HEK293 (cell line): ENCODE results near the gene MEI1.

Experiments used
- CTCF ChIA-PET: fragments of 350-600 bp; formaldehyde crosslinking; extraction: SDS; loops from one replicate; lab custom pipeline; 2021; ENCODE audit warnings: antibody characterized with exemption; lab: Yijun Ruan, JAX
- POLR2A ChIA-PET: fragments of 300-600 bp; formaldehyde crosslinking; extraction: SDS; loops from one replicate; lab custom pipeline; 2020; ENCODE audit warnings: antibody characterized with exemption, inconsistent platforms; lab: Yijun Ruan, JAX
- H3K27ac ChIP-seq: fragments of 200-500 bp; sonication (Bioruptor generic); 2 replicates; pipeline ENCODE4 v1.5.1; 2014; ENCODE audit warnings: low read depth, low read length, control low read depth, inconsistent platforms; ENCODE audit errors: extremely low read depth
- H3K36me3 ChIP-seq, 2 experiments: fragments of 200-500 bp in 1 of 2; sonication (Bioruptor generic) in 1 of 2; 1 replicate in 1 of 2; 2 replicates in 1 of 2; pipeline ENCODE4 v1.5.1; 2014 to 2017; ENCODE audit warnings: inconsistent platforms in 2 of 2, low read length in 2 of 2; ENCODE audit not compliant: control insufficient read depth in 2 of 2, insufficient read depth in 1 of 2
- H3K4me1 ChIP-seq: fragments of 200-500 bp; sonication (Bioruptor generic); 2 replicates; pipeline ENCODE4 v1.5.1; 2014; ENCODE audit warnings: mild to moderate bottlenecking, low read length, inconsistent platforms; ENCODE audit not compliant: control insufficient read depth, insufficient read depth
- H3K4me3 ChIP-seq: 2 replicates; pipeline ENCODE4 v1.5.1; 2011; ENCODE audit warnings: low read depth, mild to moderate bottlenecking, control low read depth, low read length, moderate library complexity
- H3K9me3 ChIP-seq: fragments of 200-500 bp; sonication (Bioruptor generic); 2 replicates; pipeline ENCODE4 v1.5.1; 2014; ENCODE audit warnings: low read depth, low read length, inconsistent platforms; ENCODE audit not compliant: control insufficient read depth, insufficient read depth
- BCL11A ChIP-seq: fragments of 450-650 bp; formaldehyde crosslinking; IDR thresholded peaks from 2 replicates; pipeline ENCODE4 v1.5.1; 2016; ENCODE audit warnings: low read depth, missing biosample characterization, missing genetic modification characterization
- GLI4 ChIP-seq: fragments of 450-650 bp; formaldehyde crosslinking; IDR thresholded peaks from 2 replicates; pipeline ENCODE4 v1.5.1; 2016; ENCODE audit warnings: missing biosample characterization, missing genetic modification characterization
- KLF1 ChIP-seq: fragments of 450-650 bp; formaldehyde crosslinking; IDR thresholded peaks from 2 replicates; pipeline ENCODE4 v1.5.1; 2016; ENCODE audit warnings: missing biosample characterization, missing genetic modification characterization
- SCRT1 ChIP-seq: fragments of 450-650 bp; formaldehyde crosslinking; IDR thresholded peaks from 2 replicates; pipeline ENCODE4 v1.5.1; 2016; ENCODE audit warnings: missing biosample characterization, missing genetic modification characterization, borderline replicate concordance
- SETDB1 ChIP-seq: IDR thresholded peaks from one replicate; pipeline ENCODE4 v1.6.1; 2017; ENCODE audit warnings: mild to moderate bottlenecking, low read length, moderate library complexity, mixed read lengths; ENCODE audit not compliant: insufficient read length
- SP2 ChIP-seq: fragments of 450-650 bp; formaldehyde crosslinking; IDR thresholded peaks from 2 replicates; pipeline ENCODE4 v1.5.1; 2016; ENCODE audit warnings: missing biosample characterization, missing genetic modification characterization
- YY2 ChIP-seq: fragments of 450-650 bp; formaldehyde crosslinking; IDR thresholded peaks from 2 replicates; pipeline ENCODE4 v1.5.1; 2016; ENCODE audit warnings: missing biosample characterization, missing genetic modification characterization
- ZBTB17 ChIP-seq: fragments of 450-650 bp; formaldehyde crosslinking; IDR thresholded peaks from 2 replicates; pipeline ENCODE4 v1.5.1; 2016; ENCODE audit warnings: missing biosample characterization, missing genetic modification characterization
- ZBTB7A ChIP-seq: fragments of 450-650 bp; formaldehyde crosslinking; IDR thresholded peaks from 2 replicates; pipeline ENCODE4 v1.5.1; 2016; ENCODE audit warnings: low read depth, missing biosample characterization, missing genetic modification characterization
- ZFHX2 ChIP-seq: fragments of 450-650 bp; formaldehyde crosslinking; conservative IDR thresholded peaks from 2 replicates; pipeline ENCODE4 v1.5.1; 2016; ENCODE audit warnings: missing biosample characterization, missing genetic modification characterization
- ZIC2 ChIP-seq: fragments of 450-650 bp; formaldehyde crosslinking; IDR thresholded peaks from 2 replicates; pipeline ENCODE4 v1.5.1; 2016; ENCODE audit warnings: missing biosample characterization, missing genetic modification characterization
- ZNF138 ChIP-seq: fragments of 450-650 bp; formaldehyde crosslinking; IDR thresholded peaks from 2 replicates; pipeline ENCODE4 v1.5.1; 2016; ENCODE audit warnings: missing biosample characterization, missing genetic modification characterization, borderline replicate concordance
- ZNF169 ChIP-seq: fragments of 450-650 bp; formaldehyde crosslinking; IDR thresholded peaks from 2 replicates; pipeline ENCODE4 v1.5.1; 2016; ENCODE audit warnings: missing biosample characterization, missing genetic modification characterization
- ZNF211 ChIP-seq: fragments of 450-650 bp; formaldehyde crosslinking; IDR thresholded peaks from 2 replicates; pipeline ENCODE4 v1.5.1; 2016; ENCODE audit warnings: low read depth, missing biosample characterization, missing genetic modification characterization
- ZNF514 ChIP-seq: fragments of 450-650 bp; formaldehyde crosslinking; IDR thresholded peaks from 2 replicates; pipeline ENCODE4 v1.5.1; 2016; ENCODE audit warnings: missing biosample characterization, missing genetic modification characterization
- ZNF555 ChIP-seq: fragments of 450-650 bp; formaldehyde crosslinking; conservative IDR thresholded peaks from 2 replicates; pipeline ENCODE4 v1.5.1; 2017; ENCODE audit warnings: missing biosample characterization, mild to moderate bottlenecking, missing genetic modification characterization, inconsistent platforms
- ZNF561 ChIP-seq: fragments of 450-650 bp; IDR thresholded peaks from 2 replicates; pipeline ENCODE4 v1.5.1; 2018; ENCODE audit warnings: missing biosample characterization, missing genetic modification characterization, borderline replicate concordance
- ZNF600 ChIP-seq: fragments of 450-650 bp; formaldehyde crosslinking; IDR thresholded peaks from 2 replicates; pipeline ENCODE4 v1.5.1; 2016; ENCODE audit warnings: missing biosample characterization, missing genetic modification characterization
- ZSCAN23 ChIP-seq: fragments of 450-650 bp; formaldehyde crosslinking; IDR thresholded peaks from 2 replicates; pipeline ENCODE4 v1.5.1; 2016; ENCODE audit warnings: missing biosample characterization, missing genetic modification characterization
- TF ChIP-seq, protein P1 (sequence below): fragments of 450-650 bp; formaldehyde crosslinking; IDR thresholded peaks from 2 replicates; pipeline ENCODE4 v1.5.1; 2016; ENCODE audit warnings: missing biosample characterization, missing genetic modification characterization

MEI1 gene

GRCh38 chr22:41844036-41844435 is 144.7 kb downstream of the MEI1 start:
- H3K36me3 ChIP-seq: peaks cover 8 to 10% of the 10 kb centered on the region in 2 experiments; a peak in 2 of 3 replicates
- H3K9me3 ChIP-seq: no peaks in the 10 kb centered on the region
- no peak overlapping the region for H3K27ac ChIP-seq
- ChIA-PET POLR2A (interaction anchor here (0.5 kb wide), 1 partner anchor 15 kb away, joined by 3 read pairs; no protein-coding TSS in a partner anchor), CTCF (interaction anchor here (1.1 to 4.9 kb wide), 3 partner anchors 13 to 147 kb away, joined by 4 to 35 read pairs (median 16); no protein-coding TSS in a partner anchor)
- no peak for TF ChIP-seq BCL11A (tag by site-specific recombination)
- no peak for TF ChIP-seq SCRT1 (tag by site-specific recombination)
- TF ChIP-seq ZBTB17 (tag by site-specific recombination): no peak
- TF ChIP-seq, protein P1, sequence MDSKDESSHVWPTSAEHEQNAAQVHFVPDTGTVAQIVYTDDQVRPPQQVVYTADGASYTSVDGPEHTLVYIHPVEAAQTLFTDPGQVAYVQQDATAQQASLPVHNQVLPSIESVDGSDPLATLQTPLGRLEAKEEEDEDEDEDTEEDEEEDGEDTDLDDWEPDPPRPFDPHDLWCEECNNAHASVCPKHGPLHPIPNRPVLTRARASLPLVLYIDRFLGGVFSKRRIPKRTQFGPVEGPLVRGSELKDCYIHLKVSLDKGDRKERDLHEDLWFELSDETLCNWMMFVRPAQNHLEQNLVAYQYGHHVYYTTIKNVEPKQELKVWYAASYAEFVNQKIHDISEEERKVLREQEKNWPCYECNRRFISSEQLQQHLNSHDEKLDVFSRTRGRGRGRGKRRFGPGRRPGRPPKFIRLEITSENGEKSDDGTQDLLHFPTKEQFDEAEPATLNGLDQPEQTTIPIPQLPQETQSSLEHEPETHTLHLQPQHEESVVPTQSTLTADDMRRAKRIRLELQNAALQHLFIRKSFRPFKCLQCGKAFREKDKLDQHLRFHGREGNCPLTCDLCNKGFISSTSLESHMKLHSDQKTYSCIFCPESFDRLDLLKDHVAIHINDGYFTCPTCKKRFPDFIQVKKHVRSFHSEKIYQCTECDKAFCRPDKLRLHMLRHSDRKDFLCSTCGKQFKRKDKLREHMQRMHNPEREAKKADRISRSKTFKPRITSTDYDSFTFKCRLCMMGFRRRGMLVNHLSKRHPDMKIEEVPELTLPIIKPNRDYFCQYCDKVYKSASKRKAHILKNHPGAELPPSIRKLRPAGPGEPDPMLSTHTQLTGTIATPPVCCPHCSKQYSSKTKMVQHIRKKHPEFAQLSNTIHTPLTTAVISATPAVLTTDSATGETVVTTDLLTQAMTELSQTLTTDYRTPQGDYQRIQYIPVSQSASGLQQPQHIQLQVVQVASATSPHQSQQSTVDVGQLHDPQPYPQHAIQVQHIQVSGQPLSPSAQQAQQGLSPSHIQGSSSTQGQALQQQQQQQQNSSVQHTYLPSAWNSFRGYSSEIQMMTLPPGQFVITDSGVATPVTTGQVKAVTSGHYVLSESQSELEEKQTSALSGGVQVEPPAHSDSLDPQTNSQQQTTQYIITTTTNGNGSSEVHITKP (tag by site-specific recombination): no peak
- TF ChIP-seq ZBTB7A: no peak
- TF ChIP-seq ZFHX2 (tag by site-specific recombination): no peak
- no peak for TF ChIP-seq ZIC2 (tag by site-specific recombination)
- TF ChIP-seq ZNF561 (tag by site-specific recombination): no peak
- TF ChIP-seq ZNF514 (tag by site-specific recombination): no peak
- TF ChIP-seq SETDB1: no peak
- no peak for TF ChIP-seq ZNF169 (tag by site-specific recombination)
- peaks cover 23% of the 10 kb centered on the region for H3K4me1 ChIP-seq
- H3K4me3 ChIP-seq: no peak overlapping the region

DNA sequence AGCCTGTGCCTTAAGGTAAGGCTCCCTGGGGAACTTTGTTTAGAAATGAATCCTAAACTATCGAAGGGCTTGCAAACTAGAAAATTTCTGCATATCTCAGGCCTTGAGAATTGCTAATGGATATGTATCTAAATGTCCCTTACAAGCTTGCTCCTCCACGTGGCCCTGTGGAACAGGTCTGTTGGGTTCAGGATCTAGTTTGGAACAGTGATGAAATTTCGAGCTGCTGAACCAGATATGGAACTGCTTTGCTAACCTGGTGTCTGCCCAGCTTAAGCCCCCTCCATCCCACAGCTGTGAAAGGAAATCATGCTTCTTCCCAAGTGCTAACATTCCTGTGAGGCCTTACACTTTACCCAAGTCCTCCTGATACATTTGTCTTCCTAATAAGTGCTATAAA is 145.2 kb downstream of the MEI1 start:
- POLR2A ChIA-PET: interaction anchor here (2.5 kb wide), 1 partner anchor 12 kb away, joined by 7 read pairs; the partner anchor contains the start of gene SREBF2
- CTCF ChIA-PET: interaction anchor here (1.1 to 4.9 kb wide), 3 partner anchors 13 to 147 kb away, joined by 4 to 35 read pairs (median 16); no protein-coding TSS in a partner anchor
- no peak overlapping the region for H3K4me3 ChIP-seq
- H3K36me3 ChIP-seq: peaks cover 8 to 13% of the 10 kb centered on the region in 2 experiments; a peak in 2 of 3 replicates
- TF ChIP-seq ZSCAN23: no peak
- TF ChIP-seq ZNF211 (tag by site-specific recombination): no peak
- no peak for TF ChIP-seq ZNF555
- peak; percentile 47; the same call in 1 of the 2 replicates for TF ChIP-seq ZNF600 (tag by site-specific recombination)
- TF ChIP-seq, all 188 proteins: peak for 1
- Histone ChIP-seq H3K9me3 (no peaks in the 10 kb centered on the region), H3K27ac (no peak overlapping the region), H3K4me1 (peaks cover 23% of the 10 kb centered on the region)

DNA sequence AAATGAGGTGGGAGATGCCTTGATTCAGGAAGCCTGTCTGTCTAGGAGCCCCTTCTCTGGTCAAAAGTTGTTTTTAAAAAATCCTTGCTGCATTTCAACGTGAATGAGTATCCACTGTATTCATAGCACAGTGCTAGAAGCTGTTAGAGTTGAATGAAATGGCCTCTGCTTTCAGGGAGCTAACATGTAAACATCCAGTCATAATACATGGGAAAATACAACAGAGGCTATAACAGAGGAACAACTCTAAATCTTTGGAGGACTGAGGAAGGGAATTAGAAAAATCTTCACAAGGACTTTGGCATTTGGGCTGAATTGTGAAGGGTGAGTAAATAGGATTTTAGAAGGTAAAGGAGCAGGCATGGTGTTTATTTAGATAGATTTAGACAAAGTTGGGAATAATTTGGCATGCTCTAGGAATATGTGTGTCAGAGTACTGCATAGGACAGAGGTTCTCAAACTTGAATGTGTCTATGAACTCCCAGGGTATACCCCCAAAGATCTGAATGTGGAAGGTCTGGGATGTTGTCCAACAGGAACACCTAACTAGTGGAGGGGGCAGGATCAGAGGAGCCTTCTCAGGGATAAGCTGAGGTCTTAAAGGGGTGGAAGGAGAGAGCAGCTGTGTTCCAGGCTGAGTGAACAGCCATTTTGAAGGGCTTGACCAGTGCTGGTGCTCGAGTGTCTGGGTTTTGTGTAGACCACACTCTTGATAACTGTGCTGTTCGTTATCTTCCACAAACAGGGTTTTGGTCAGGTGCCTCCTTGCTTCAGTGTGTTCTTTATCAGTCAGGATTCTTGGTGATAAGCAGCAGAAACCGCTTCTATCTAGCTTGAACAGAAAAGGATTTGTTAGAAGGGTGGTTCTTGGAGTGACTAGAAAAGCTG is 146.3 kb downstream of the MEI1 start:
- Histone ChIP-seq H3K27ac (0 out of 2 replicates have a peak overlapping the region, but pooled peaks have one; percentile 7), H3K4me3 (no peak overlapping the region), H3K4me1 (peaks cover 23% of the 10 kb centered on the region), H3K9me3 (no peaks in the 10 kb centered on the region), H3K36me3 (peaks cover 8 to 13% of the 10 kb centered on the region in 2 experiments; a peak in 2 of 3 replicates)
- ChIA-PET POLR2A (interaction anchor here (1.2 to 2.5 kb wide), 3 partner anchors 12 to 101 kb away, joined by 3 to 7 read pairs (median 4); partner anchors contain the start of genes CENPM and SREBF2), CTCF (interaction anchor here (0.6 to 4.9 kb wide), 5 partner anchors 12 to 148 kb away, joined by 3 to 35 read pairs (median 4); no protein-coding TSS in a partner anchor)
- 0 out of 2 replicates have a peak, but pooled peaks have one; percentile 22 for TF ChIP-seq YY2 (tag by site-specific recombination)
- TF ChIP-seq, protein P1 (tag by site-specific recombination): peak; percentile 99
- no peak for TF ChIP-seq SP2
- no peak for TF ChIP-seq KLF1 (tag by site-specific recombination)
- no peak for TF ChIP-seq ZNF138 (tag by site-specific recombination)
- TF ChIP-seq GLI4 (tag by site-specific recombination): no peak
